Fibroblast of gingiva (primary cell): ENCODE measurements around the gene SLC22A17.
A peak's percentile ranks its signal among the peaks of the same experiment; 100 is the strongest.

Experiments used
- DNase-seq: peaks from one replicate; pipeline ENCODE4 v3.0.0-alpha.2; 2011; ENCODE audit warnings: low read depth

Gene SLC22A17

GRCh38 chr14:23381871-23382270, 29.2 kb upstream of the SLC22A17 start:
- DNase-seq: no peak

DNA sequence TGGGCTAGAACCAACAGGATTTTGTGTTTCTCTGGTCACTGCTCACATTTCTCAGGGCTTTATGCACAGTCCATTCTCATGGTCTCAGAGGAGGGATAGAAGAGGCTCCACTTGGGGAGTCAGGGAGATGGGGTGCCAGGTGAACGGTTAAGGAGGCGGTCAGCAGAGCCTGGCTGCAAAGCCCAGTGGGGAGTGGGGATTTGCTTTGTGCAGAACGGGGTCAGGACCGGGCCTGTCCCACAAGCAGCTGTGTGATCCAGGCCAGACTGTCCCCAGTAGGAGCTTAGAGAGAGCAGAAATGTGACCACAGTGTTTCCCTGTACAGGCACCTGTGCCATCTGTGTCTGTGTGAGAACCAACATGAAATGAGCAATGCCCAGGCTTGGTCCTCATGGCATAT, 28.3 kb upstream of the SLC22A17 start:
- no peak for DNase-seq

DNA sequence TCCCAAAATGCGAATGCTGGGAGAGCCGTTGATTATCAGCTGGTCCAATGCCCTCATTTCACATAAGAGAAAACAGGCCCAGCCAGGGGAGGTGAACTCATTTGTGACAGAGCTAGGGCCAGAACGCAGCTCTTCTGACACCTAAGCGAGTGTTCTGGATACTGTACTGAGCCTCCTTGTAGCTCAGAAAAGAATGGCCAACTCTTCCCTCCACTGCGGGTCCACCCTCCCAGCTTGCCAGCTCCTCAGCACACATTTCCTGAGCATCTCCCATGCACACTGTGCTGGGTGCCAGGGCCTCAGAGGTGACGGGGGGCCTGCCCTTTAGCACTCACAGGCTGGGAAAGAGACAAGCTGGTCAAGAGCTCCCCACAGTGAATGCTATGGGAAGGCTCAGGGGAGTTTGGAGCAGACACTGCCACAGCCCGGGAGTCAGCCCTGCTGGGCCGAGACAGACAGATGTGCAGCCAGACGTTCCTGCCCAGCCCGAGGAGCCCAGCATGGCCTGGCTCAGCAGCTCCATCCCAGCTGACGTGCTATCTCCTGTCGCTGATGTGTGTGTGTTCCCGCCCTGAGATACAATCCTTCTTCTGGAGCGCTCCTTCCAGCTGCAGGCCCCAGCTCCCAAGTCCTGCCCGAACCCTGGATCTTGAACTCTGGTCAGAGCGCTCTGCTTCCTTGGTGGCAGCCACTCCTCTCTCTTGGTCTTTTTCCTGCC, 27.7 kb upstream of the SLC22A17 start:
- DNase-seq: no peak

DNA sequence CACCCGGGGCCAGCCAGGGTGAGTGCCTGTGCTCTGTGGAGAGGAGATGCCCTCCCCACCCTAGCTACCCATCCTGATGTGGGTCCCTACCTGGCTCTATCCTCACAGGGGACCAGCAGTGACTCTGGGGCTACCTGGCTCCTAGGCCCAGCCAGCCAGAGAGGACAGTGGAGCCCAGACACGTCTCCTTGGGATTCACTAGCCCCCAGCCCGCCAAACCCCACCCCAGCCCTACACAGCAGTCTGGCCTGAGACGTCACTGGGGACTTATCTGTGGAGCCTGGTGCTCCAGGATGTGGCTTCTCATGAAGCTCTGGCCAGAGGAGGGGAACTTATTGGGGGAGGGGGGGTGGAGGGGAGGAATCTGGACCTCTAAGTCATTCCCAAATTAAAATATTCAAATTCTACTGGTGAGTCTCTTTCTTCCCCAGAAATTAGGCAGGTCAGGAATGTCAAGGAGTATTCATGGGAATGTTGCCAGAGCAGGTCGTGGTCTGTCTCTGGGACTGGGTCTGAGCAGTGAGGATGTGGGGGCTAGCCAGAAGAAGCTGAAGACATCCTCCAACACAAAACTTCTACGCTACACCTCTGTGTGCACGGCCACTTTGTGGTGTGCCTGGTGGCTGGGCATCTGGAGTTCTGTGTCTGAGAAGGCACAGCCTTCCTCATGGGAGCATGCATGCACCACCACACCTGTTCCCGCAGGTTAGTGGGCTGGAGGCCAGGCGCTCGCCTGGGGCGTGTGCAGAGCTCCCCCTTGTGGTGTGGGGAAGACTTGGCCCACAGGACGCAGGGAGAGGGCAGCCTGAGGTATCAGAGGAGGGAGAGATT, 26.9 kb upstream of the SLC22A17 start:
- DNase-seq: no peak

DNA sequence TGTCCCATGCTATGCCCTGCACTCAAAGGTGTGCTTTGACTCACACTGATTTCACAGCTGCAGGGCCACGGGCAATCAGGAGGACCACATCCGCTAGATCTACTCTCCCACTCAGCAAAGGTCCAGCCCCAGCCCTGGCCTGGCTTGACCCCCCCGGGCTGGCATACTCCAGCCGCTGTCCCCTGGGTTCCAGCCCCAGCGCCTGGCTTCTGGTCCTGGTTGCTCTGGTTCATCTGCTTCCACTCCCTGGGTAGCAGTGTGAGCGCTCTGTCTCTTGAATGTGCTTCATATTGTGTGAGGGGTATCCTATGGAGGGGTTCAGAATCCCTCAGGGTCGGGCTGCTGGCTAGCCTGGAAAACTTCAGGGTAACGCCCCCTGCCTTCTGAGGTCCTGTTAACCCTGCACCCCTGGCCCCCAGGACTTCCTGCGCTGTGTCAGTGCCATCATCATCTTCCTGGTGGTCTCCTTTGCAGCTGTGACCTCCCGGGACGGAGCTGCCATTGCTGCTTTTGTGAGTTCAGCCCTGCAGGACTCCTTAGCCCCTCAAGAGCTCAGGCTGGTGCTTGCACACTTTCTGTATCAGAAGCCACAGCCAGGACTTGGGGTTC, 26.0 kb upstream of the SLC22A17 start:
- DNase-seq: no peak

DNA sequence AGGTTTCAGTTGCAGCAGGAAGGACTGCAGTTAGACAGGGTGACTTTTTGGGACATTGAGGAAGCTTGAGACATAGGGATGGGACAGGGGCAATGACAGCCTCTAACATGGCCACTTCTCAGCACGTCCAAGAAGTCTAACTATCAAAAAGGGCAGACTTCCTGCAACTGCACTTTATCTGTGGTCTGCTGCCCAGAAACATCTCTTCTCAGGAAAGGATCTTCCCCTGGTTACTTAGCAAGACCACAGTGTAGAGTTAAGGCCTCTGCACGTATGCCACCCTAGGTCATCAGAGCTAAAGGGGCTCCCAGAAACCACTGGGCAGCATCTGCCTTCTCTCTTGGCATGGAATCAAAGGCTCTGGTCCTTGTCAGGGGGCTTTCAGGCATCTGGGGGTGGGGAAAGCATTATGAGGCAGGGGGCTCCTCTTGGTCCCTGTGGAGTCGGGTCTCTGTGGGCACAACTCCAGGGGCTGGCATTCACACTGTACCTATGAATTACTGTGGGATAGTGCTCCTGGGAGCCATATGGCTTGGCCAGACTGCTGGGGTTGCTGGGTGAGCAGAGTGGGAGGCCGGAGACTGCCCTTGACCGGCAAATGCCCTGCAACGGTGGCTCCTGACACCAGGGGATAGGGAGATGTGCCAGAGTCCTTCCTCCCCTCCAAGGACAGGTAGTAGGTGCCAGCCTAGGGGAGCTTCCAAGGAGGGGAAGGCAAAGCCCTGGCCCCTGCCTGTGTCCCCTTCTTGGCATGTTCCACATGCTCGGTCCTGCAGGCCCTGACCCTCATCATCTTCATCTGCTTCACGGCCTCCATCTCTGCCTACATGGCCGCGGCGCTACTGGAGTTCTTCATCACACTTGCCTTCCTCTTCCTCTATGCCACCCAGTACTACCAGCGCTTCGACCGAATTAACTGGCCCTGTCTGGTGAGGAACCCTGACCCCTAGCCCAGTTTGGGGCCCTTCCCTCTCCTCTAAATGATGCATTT, 25.2 kb upstream of the SLC22A17 start:
- DNase-seq: no peak

GRCh38 chr14:23377198-23377550, 24.5 kb upstream of the SLC22A17 start:
- DNase-seq: no peak

DNA sequence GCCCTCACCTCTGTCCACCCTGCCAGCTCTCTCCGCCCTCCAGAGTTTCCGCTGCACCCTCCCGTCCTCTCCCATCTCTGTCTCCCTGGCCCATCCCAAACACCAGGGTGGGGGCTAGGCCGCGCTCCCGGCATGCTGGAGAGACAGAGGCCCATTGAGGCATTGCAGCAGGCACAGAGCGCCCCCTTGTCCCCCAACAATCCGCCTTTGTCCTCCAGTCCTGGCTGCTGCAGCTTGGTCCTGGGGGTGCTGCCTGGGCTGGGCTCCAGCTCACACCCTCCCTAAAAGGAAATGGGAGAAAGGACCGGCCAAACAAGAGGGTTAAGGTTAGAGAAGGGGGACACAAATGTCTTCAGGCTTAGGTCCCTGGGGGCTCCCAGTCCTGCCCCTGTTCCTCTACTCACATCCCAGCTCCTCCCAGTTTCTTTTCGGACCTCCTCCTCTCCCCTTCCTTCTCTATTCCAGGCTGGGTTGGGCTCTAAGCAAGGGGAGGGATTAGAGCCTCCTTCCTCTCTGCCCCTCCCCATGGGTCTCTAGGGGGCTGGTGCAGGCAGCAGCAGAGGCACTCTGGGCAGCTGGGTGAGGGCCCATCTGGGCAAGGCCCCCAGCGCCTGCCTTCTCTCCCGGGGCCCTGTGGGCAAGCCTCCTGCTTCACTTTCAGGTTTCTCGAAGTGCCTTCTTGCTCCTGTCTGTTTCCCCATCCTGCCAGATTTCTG, 24.0 kb upstream of the SLC22A17 start, which contains the start of gene CMTM5:
Gene CMTM5, plus strand, starts transcription at position 565 of the 716 bp plus-strand sequence. CDS start 206 bp downstream, outside the sequence.
- no peak for DNase-seq

- DNase-seq: no peak
Measured at GRCh38 chr14:23375527-23376251, 23.0 kb upstream of the SLC22A17 start.

GRCh38 chr14:23373041-23373440, 20.4 kb upstream of the SLC22A17 start:
- DNase-seq: no peak

DNA sequence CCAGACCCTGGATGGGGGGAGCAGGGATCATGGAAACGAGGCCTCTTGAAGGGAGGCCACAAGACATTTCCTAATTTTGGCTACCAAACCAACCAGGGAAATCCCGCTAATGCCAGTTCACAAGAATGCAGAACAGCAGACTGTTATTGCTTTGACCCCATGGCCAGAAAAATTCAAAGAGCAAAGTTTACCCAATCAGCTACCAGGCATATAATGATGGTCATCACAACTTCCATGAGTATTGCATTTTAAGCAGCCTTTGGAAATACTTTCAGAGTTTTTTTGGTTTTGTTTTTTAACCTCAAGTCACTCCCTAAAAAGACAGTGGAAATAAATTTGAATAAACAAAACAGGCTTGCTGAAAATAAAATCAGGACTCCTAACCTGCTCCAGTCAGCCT, 19.8 kb upstream of the SLC22A17 start, which contains the start of gene IL25:
Gene IL25, plus strand, starts transcription at position 301 of the 400 bp plus-strand sequence.
- DNase-seq: no peak

GRCh38 chr14:23371865-23372264, 19.2 kb upstream of the SLC22A17 start:
- no peak for DNase-seq

GRCh38 chr14:23370221-23370620, 17.5 kb upstream of the SLC22A17 start:
- no peak for DNase-seq

GRCh38 chr14:23366426-23366921, 13.8 kb upstream of the SLC22A17 start:
- peak; percentile 34 for DNase-seq

DNA sequence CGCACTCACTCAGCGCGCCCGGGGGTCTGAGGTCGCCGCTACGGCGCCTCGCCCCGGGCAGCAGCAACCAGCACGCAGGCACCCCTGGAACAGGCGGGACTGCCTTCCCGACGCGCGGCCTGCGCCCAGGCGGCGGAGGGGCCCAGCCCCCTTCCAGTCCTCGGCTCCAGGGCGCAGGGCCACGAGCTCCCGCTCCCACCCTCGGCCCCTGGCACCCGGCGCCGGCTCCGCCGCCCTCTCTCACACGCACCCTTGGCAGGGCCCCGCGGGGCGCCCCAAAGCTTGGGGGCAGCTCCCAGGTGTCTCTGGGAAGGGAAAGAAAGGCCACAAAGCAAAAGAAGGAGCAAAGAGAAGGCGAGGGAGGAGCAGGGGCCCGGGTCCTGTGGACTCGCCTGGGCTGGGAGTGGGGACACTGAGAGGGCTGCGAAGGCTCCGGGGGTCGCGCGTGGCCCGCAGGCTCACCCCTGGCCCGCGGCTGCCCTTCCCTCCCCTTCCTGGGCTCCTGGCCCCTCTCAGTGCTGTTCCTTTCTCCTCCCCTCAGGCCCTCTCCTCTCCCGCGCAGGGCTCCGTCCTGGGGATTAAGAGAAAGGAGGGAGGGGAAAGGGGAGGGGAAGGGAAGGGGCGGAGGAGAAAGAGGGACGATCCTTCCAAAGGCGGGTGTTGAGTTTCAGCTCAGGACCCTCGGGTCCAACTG, 13.2 kb upstream of the SLC22A17 start:
- peak; percentile 24 for DNase-seq

DNA sequence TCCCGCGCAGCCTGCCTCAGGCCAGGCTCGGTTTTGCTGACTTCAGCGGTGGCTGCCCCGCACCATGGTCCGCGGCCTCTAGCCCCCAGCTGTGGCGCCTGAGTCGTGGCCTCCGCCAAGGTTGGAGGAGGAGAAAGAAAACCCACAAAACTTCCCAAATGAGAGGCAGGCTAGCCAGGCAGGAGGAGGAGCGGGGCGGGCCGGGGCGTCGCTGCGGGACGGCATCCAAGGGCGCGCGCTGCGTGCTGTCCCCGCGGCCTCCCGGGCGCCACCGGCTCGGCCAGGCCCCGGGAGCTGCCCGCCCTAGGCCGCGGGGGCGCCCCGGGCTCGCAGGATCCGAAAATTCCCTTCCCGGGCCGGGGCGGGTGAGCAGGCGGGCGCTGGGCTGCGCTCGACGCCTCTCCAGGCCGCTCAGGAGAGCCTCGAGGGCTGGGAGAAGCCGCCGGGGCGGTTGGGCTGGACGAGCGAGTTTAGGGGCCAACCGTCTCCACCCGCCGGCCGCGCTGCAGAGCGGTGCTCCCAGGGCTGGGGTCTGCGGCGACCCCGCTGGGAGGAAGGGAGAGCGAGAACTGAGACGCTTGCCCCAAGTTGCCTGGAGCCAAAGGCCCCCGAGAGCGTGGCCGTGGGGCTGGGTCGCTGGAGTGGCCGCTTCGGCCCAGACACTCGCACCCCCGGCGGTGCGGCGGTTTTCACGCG, 12.5 kb upstream of the SLC22A17 start, which contains the start of gene EFS:
Gene EFS, minus strand, starts transcription at position 137 of the 696 bp plus-strand sequence. CDS start 147 bp downstream, outside the sequence.
- DNase-seq: peak; percentile 24

DNA sequence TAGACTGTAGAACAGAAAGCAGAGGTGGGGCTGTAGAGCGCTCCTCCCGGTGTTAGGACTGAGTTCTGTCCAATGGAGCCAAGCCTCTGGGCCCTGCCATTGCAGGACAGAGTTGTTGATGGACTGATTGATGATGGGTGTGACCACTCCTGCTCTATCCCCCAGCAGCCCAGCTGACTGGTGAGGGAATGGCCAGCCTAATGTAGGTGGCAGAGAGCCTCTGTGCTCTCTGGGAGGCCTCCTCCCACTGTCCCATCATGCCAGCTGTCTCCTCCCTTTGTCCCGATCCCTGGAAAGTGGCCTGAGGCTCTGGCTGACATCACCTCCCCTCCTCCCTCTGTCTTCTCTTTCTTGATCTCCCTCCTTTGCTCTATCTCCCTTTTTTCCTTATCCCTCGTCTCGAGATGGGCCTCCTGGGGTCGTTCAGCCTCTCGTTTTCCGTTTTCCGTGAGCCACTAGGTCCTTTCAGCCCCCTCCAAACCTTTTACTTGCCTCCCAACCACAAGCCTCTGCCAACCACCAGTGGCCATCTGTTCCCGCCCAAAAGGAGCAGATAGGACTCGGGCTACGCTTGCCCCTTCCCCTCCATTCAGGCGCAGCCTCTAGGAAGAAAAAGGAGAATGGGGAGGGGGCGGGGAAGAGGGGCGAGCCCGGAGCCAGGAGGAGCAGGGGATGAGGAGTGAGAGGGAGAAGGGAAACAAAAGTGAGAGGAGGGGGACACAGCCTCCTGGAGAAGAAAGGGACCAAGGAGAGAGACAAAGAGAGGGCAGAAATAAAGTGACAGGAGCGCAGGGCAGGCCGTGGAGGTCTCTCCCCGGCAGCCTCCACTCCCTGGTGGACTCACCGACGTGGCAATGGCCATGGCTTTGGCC, 11.7 kb upstream of the SLC22A17 start:
- no peak for DNase-seq

DNA sequence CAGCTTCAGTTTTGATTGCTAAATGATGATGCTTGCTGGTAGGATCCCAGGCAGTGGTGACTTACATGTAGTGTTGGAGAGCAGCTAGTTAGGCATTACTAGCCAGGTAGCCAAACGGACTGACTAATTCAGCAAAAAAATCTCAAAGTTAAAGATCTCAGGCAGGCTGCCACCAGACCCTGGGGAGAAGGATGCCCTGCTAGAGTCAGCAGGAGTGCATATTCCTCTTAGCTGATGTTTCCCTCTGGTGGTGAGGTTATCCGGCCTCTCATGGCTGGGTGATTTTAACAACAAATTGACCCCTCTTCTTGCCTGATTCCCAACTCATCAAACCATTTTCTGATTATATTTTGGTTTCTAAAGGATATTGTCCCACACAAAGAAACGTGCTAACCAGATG, 9.5 kb upstream of the SLC22A17 start:
- DNase-seq: no peak
